ENCODE results near the gene INTS6L. TPM values are rescaled to one million over a fixed set of nuclear protein-coding genes. Genes with fewer than 3 reads are reported as not detected.
A peak's percentile ranks its signal among the peaks of the same experiment; 100 is the strongest.

The INTS6L gene
- total RNA-seq, 2 donors from 2014 or later: 9.9 to 12.2 TPM

- Histone ChIP-seq H3K27me3 (no peaks in the 10 kb centered on the region), H3K4me3 (no peak overlapping the region), H3K4me1 (peaks cover 0 to 7% of the 10 kb centered on the region in 2 donors), H3K9me3 (no peaks in the 10 kb centered on the region), H3K36me3 (no peaks in the 10 kb centered on the region), H3K27ac (no peak overlapping the region)
- DNase-seq (ENCODE audit: low spot score): no peak
- TF ChIP-seq CTCF (IDR thresholded peaks at IDR 0.05): no peak
These were observed 20.9 kb downstream of the INTS6L start for GRCh38 chrX:135541351-135541750.

- Histone ChIP-seq H3K9me3 (no peaks in the 10 kb centered on the region), H3K27ac (no peak overlapping the region), H3K27me3 (no peaks in the 10 kb centered on the region), H3K4me1 (peaks cover 0 to 7% of the 10 kb centered on the region in 2 donors), H3K36me3 (peaks cover under 1% of the 10 kb centered on the region), H3K4me3 (no peak overlapping the region)
- DNase-seq (ENCODE audit: low spot score): no peak
- no peak for TF ChIP-seq CTCF (IDR thresholded peaks at IDR 0.05)
These were observed 22.7 kb downstream of the INTS6L start for GRCh38 chrX:135543172-135543571.

GRCh38 chrX:135543924-135544323 is 23.5 kb downstream of the INTS6L start:
- H3K9me3 ChIP-seq: no peaks in the 10 kb centered on the region
- peaks cover 0 to 7% of the 10 kb centered on the region in 2 donors for H3K4me1 ChIP-seq
- no peak for TF ChIP-seq CTCF (IDR thresholded peaks at IDR 0.05)
- no peak for DNase-seq (ENCODE audit: low spot score)
- peaks cover 3% of the 10 kb centered on the region for H3K36me3 ChIP-seq
- H3K27ac ChIP-seq: peak overlapping the region; percentile 19 to 22
- H3K4me3 ChIP-seq: no peak overlapping the region
- H3K27me3 ChIP-seq: no peaks in the 10 kb centered on the region

- no peaks in the 10 kb centered on the region for H3K9me3 ChIP-seq
- no peaks in the 10 kb centered on the region for H3K27me3 ChIP-seq
- H3K27ac ChIP-seq: peak overlapping the region; percentile 19 to 22
- DNase-seq (ENCODE audit: low spot score): no peak
- H3K4me3 ChIP-seq: no peak overlapping the region
- TF ChIP-seq CTCF (IDR thresholded peaks at IDR 0.05): no peak
- peaks cover 3% of the 10 kb centered on the region for H3K36me3 ChIP-seq
- H3K4me1 ChIP-seq: peaks cover 0 to 7% of the 10 kb centered on the region in 2 donors
These were observed 24.0 kb downstream of the INTS6L start for GRCh38 chrX:135544338-135544948.

- H3K27ac ChIP-seq: no peak overlapping the region
- peaks cover 3% of the 10 kb centered on the region for H3K36me3 ChIP-seq
- H3K4me1 ChIP-seq: peaks cover 0 to 7% of the 10 kb centered on the region in 2 donors
- no peak overlapping the region for H3K4me3 ChIP-seq
- no peaks in the 10 kb centered on the region for H3K27me3 ChIP-seq
- DNase-seq (ENCODE audit: low spot score): no peak
- TF ChIP-seq CTCF (IDR thresholded peaks at IDR 0.05): no peak
- H3K9me3 ChIP-seq: no peaks in the 10 kb centered on the region
These were observed 27.3 kb downstream of the INTS6L start for GRCh38 chrX:135547767-135548166.

- Histone ChIP-seq H3K36me3 (peaks cover 3% of the 10 kb centered on the region), H3K4me3 (no peak overlapping the region), H3K9me3 (no peaks in the 10 kb centered on the region), H3K27ac (no peak overlapping the region), H3K27me3 (no peaks in the 10 kb centered on the region), H3K4me1 (peaks cover 0 to 3% of the 10 kb centered on the region in 2 donors)
- TF ChIP-seq CTCF (IDR thresholded peaks at IDR 0.05): no peak
- no peak for DNase-seq (ENCODE audit: low spot score)
These were observed 29.1 kb downstream of the INTS6L start for GRCh38 chrX:135549519-135549918.
